Islet of Langerhans (tissue), 1 donor: ENCODE data around the gene DSN1.

ENCODE experiments used
- FAIRE-seq: peaks from one replicate; lab custom pipeline; 2011; peaks lifted over from hg19 to GRCh38; lab: Jason Lieb, UNC

Gene DSN1

DNA sequence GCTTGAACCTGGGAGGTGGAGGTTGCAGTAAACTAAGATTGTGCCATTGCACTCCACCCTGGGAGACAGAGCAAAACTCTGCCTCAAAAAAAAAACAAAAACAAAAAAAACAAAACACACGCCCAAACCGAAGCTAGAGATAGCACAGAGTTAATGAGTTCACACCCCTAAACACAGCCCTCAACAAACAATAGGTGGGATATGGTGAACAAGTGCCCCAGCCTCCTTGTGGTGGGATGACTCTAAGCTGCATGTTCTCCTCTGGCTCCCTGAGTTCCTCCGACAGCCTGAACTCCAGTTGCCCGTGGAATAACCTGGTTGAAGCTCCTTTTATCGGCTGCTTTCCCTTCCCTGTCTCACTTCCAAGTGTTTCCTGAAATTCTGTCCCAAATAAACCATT lies 22.1 kb upstream of the DSN1 start:
- FAIRE-seq = no peak

DNA sequence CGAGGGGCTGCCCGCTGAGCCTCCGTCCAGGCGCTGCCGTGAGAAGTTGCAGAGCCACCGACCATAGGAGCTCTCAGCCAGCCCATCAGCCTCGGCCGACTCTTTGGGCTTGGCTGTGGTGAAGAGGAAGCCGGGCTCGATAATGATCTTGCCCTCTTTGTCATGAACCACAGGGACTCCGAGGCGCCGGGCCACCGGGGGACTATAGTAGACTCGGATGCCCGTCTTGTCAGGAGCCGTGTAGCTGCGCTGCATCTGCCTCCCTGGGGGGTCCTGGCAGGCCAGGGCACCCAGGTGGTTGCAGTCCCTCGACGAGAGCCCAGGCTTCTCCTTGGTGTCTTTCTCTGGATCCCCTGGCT lies 20.5 kb upstream of the DSN1 start:
- no peak for FAIRE-seq

DNA sequence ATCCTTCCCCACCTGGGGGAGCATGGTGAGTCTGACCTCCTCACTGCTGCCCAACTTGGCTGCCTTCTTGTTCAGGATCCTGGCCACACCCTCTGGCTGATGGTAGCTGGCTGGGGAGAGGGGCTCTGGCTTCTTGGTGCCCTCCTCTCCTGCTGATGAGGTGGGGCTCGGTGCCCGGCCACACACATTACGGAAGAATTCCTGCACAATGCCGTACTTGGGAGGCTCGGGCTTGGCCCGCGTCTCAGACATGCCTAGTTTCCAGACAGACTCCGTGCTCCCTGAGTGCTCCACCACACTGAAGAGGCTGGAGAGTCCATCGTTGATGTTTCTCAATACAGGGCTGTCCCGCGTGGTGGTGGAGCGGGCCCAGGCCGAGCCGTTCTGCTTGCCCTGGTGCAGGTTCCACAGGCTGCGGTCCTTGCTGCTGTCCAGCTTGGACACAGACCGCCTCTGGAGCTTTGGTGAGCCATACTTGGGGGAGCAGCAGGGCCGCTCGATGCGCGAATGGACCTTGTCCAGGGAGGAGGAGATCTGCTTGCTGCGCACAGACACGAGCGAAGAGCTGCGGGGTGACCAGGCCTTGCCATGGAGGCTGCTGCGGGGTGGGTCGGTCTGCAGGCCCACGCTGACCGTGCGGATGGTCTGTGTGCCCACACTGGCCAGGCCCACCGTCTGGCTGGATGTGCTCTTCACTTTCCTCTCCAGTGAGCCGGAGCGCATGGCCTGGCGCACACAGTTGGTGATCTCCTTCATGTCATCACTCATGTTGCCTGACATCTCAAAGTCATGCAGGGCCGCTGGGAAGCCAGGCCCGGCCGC lies 19.9 kb upstream of the DSN1 start:
- FAIRE-seq = no peak

DNA sequence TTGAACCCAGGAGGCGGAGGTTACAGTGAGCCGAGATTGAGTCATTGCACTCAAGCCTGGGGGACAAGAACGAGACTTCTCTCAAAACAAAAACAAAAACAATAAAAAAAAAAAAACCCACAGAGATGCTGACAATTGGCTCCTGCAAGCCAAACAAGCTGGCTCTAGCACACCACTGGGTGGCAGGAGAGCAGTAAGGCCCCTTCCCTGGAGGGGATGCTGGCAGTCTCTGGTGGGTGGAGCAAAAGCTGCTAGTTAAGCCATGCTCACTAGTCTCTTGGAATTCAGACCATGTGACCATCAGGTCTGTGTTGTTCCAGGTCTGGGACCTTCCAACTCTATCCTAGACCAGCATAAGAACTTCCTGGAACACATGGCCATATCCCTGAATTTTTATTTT lies 18.9 kb upstream of the DSN1 start:
- no peak for FAIRE-seq

DNA sequence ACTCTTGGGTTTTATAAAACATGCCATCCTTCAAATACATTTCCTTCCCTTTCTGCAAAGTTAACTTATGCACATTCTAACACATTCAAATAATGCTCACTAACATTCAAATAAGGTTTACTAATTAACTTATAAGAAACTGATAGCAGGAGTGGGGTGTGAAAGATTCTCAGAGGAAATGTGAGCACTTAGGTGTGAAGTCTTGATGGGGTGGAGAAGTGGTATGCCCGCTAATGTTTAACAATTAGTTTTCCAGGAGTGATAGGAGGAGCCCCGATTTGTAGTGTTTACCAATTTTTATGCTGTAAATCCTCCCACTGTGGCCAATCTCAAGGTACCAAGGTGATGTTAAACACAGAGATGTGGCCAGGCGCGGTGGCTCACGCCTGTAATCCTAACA lies 18.3 kb upstream of the DSN1 start:
- no peak for FAIRE-seq

DNA sequence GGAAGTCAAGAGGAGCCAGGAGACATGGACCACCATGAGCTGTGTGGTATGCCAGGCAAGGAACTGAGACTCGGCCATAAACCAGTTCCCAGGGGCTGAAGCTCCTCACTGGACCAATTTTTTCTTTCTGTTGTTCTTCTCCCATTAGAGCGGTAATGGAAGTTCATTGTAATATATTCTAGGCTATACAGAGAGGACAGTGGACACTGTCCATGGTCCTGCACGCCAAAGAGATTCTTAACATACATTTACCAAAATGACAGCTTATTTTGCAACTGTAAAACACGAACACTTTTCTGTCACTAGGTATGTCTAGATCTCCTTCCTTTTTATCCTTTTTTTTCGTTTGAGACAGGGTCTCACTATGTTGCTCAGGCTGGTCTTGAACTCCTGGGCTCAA lies 13.1 kb upstream of the DSN1 start:
- FAIRE-seq = no peak

DNA sequence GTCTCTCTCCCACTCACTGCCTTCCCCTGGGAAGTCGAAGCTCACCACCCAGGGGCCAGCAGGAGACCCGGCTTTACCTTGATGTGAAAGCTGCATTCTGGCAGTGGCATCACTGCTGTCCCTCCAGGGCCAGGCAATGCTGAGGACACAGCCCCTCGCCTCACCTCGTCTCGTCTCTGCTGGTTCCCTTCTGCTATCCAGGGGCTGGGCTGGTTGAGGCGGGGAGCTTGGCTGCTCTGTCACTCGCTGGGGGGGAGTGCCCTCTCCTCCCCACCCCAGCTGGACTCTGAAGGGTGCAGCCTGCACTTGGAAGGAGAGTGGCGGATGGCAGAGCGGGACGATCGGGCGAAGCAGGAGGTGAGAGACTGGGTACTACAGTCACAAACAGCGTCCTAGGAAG lies 12.7 kb upstream of the DSN1 start:
- FAIRE-seq = no peak

DNA sequence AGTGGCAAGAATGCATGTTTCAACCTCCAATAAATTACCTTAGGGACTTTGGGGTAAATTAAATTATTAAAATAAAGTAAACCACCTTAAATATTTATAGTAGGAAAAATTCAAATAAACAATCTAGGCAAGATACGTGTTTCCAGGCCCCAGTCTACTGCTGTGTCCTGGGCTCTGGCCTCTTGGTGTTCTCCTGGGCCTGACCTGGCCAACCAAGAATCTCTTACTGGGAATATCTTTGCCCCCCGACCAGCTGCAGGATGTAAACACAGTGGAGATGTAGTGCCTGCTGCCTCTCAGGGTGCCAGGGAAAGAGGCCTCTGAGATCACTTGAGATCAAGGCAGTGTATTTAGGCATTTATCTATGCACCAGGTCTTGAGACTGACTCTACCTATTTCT lies 11.7 kb upstream of the DSN1 start:
- FAIRE-seq = no peak

DNA sequence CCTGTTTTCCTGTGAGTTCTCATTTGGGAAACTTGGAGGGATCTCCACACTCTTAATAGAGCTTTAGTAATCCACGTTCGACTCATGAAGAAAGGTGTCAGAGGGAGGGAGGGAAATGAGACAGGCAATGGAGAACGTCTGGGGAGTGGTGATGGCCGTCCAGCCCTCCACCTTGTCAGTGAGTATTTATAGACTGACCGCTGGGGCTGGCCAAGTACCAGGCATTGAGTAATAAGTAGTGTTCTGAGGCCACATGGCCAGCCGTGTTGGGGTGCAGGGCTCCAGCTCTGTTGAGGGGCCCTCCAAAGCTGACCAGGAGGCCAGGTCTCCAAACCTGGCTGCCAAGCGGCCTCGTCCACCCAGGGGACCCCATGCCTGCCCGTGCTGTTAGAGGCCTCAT lies 11.3 kb upstream of the DSN1 start:
- no peak for FAIRE-seq

DNA sequence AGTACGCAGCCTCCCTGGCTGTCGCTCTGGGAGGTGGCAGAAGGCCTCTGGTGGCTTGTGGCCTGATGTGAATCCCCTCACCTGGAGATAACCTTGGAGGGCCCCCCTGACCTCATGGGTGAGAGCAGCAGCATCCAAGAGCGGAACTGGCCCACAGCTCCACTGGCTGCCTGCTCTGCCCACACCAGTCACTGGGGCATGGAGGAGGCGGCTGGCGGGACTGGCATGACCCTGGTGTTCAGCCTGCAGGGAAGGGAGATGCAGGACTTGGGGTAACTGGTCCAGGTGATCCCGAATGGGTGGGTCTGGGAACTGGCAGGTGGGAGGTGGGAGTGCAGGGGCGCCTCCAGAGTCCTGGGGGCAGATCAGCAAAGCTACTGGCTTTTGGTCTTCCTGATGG lies 10.6 kb upstream of the DSN1 start:
- FAIRE-seq = no peak

DNA sequence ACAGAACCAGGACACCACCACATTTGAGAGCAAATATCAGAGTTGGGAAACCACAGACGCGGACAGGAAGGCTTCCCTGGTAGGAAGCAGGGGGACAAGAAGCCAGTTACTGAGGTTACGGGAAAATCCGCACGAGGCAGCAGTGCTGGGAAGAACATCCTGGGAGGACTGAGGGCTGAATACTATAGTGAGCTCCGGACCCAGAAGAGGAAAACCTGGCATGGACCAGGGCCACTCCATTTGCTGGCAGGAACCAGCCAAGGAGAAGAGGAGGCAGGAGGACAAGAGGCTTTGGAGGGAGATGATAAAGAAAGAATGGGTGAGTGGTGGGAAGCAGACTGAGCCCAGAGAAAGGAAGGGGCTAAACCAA lies 6.1 kb upstream of the DSN1 start:
- FAIRE-seq = no peak

DNA sequence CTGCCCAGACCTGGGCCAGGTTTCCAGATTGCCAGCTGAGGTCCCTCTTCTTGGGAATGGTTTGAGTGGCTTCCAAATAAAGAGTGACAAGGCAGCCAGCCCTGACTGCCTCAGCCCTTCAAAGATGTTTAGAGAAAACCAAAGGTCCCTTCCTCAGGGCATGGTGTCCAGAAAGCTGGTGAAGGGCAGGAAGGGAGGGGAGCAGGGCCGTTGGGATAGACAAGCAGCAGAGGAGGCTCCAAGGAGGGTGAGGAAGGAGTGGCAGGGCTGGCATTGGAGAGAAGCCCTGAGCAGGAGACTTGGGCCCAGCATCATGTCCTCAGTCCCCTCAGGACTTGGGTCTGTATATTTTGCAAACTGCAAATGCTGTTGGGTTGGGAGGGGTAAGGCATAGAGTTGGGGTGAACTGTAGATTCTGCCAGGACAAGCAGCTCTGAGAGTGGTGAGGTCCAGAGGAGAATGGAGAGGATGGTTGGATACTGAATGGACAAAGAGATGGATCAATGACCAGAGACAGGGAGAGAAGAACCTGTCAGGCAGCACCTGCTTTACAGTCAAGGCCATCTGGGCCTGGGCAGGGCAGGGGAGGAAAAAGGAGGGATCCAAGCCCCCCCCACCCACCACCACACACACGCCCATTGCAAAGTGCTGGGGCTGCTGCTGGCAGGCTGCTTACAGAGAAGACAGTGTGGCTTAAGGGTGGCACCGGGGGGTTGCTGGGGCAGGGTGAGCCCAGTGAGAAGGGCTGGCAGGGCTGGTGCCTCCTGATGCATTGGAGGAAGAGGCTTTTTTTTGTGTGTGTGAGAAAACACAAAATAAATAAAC lies 5.5 kb upstream of the DSN1 start:
- no peak for FAIRE-seq

DNA sequence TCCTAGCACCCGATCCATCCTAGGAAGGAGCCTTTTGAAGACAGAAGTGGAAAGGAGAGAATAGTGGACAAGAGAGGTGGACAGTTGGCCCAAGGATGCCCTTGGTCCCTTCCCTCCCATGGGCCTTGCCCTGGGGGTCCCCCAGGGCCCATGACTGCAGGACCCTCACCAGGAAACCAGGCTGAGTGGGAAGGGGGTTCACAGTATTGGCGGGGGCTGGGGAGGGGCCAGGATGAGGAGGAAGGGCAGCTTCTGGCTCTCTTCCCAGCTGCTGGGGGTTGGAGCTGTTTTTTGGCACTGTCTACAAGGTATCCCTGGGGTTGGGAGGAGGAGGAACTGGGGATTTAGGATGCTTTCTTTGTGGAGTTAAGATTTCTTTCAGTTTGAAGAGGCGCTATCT lies 4.0 kb upstream of the DSN1 start:
- FAIRE-seq = no peak

DNA sequence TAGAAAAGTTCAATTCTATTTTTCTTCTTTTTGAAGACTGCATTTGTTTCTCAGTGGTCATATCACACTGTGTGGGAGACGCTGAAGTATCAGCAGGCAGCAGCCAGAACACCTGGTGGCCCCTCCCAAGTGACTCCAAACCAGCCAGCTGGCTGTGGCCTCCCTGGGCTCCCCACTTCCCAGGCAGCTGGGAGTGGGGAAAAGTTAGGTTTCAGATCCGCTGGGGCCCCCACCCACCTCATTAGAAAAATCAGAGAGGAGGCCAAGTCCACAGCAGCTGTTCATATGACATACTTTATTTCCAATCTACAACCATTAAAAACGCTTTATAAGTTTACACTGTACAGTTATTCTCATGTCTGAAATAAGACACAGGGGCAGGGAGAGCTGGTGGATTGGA lies 3.6 kb upstream of the DSN1 start:
- FAIRE-seq = no peak

DNA sequence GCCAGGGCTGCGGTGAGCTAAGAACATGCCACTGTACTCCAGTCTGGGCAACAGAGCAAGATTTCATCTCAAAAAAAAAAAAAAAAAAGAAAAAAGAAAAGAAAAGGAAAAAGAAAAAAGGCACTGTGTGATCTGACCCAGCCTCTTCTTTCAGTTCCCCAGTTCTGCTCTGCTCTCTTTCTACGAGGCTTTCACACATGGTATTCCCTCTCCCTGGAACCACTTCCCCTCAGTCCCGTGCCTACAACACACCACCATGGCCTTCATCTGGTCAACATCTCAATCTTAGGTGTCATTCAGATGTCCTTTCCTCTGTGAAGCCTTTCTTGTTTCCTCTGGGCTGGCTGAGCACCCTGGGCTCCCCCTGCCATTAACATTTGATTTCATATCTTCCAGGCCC lies 2.3 kb upstream of the DSN1 start:
- no peak for FAIRE-seq

DNA sequence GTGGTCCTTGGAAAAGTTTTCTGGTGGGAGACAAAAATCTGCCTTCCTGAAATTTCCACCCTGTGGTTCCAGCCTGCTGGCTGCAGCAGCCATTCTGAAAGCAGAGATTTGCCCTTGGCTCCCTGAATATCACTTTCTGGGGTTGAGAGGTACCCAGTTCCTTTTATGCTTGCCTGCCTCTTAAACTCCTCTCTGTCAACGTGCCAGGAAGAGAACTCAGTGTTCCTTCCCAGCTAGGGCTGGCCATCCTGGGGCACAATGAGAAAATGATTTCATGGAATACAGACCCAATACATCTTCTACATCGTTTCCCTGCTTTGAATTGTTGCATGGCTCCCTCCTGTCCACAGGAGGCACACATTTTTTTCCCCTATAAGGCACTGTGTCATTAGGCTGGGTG lies 1.6 kb upstream of the DSN1 start:
- FAIRE-seq = no peak

DNA sequence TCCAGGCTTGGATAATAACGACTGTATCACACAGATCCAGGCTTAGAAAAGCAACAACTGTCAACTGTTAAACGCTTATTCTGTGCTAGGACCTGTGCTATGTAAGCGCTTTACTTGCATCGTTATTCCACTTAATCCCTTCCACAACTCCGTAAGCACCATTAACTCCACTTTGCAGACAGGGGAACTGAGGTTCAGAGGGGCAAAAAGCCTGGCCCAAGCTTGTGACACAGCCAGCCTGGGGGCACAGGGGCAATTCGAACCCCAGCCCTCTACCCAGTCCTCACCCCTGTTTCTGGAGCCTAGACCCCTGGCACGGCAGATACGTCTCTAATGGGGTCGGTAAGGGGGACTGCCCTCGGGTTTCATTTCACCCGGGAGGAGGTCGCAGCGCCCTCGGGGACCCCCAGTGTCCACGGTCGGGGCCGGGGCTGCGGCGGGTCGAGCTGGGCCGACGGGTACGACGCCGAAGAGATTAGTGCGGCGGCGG lies 411 bp downstream of the DSN1 start:
- FAIRE-seq = no peak

DNA sequence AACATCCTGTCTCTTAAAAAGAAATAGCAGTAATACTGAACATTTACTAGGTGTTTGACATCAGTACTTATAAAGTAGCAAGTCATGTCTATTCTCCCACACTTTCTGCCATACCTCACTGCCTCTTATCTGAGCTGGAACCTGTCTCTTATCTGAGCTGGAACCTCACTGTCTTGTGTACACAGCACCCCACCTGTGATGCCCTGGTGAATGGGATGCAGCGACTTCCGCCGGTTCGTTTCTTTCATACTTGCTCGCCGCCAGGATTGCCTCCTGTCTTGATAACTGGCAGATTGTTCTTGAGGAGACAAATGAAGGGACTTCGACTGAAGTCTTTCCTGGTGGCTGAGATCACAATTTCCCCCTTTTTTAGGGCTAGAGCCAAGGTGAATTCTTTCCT lies 2.9 kb downstream of the DSN1 start:
- FAIRE-seq = no peak

DNA sequence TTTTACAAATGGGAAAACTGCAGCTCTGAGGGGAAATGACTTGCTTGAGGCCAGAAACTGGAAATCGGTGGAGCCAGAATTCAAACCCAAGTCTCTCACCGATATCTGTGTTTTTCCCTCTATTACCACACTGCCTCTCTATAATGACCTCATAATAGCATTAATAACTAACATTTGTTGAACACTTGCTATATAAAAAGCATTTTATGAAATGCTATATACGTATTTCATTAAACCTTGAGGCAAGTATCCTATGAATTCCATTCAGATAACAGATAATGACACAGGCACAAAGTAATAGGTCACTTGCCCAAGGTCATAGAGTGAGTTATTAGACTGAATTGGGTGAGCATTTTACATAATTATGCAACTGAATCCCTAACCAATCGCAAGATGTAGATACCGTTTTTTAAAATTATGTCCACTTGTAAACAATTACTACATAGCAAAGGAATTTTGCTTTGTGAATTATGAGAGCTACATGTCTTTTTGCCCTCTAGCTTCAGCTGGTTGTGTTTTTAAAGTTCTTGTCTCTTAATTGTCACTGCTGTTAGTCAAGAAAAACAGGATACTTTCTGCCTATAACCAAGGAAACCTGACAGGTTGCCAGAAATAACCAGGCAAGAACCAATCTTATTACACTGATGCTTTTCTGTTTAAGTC lies 4.7 kb downstream of the DSN1 start:
- no peak for FAIRE-seq

DNA sequence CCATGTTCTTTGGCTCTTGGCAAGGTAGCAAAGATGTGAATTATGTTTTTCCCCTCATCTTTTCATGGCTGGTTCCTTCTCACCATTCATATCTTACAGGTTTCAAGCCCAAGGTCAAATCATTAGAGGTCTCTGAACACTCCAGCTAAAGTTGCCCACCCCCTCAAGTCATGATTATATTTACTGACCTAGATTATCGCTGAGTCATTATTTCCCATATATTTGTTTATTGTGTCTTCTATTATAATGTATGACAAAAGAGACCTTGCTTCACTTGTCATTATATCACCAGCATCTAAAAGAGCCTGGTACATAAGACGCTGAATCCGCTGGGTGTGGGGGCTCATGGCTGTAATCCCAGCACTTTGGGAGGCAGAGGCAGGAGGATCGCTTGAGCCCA lies 12.4 kb downstream of the DSN1 start:
- no peak for FAIRE-seq

DNA sequence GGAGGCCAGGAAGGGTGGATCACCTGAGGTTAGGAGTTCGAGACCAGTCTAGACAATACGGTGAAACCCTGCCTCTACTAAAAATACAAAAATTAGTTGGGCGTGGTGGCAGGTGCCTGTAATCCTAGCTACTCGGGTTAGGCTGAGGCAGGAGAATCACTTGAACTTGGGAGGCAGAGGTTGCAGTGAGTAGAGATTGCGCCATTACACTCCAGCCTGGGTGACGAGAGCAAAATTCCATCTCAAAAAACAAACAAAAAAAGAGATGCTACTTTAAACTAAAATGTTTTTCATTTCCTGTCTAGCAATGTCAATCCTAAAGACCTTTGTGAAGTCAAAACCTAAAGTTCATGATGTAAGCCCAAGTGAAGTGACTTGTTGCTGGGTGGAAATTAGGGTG lies 12.9 kb downstream of the DSN1 start:
- no peak for FAIRE-seq

DNA sequence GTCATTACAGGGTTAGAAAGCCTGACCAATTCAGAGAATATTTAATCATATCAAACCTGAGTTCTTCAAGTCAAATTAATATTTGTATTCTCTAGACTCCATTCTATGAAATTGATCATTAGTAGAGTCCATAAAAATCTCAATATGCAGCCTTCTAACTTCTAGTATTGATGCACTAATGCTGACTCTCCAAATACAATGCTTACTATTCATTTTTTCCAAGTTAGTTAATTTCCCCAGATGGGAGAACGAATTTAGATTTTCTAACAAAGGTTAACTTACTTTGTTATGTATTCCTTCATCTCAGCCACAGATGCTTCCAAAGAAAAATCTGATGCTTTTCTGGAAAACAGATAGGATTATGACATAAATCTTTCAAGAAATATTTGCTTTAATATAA lies 15.3 kb downstream of the DSN1 start:
- no peak for FAIRE-seq

DNA sequence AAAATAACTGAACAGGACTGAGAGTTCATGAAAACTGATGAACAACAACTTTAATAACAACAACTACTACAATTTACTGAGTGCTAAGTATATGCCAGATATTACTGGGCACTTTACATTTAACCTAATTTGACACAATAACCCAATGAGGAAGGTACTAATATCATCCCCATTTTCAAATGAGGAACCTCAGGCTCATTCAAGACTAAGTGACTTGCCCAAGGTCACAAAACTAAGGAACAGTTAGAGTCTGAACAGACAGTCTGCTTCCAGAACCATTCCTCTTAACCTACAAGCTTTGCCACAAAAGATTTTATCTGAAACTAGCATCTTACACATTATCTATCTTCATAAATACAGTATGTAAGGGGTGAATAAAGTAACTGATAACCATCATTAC lies 17.1 kb downstream of the DSN1 start:
- FAIRE-seq = no peak
